Stimulated activated CD8-positive, alpha-beta memory T cell treated with anti-CD3 and anti-CD28 coated beads, Interleukin-7, amount 100 ng/mL, for 24 hours (primary cell): ENCODE measurements around the gene OGFOD3.
A peak's percentile ranks its signal among the peaks of the same experiment; 100 is the strongest.
"Not testable (repeated sequence)": the region's sequence is repeated elsewhere in the genome, so short reads cannot be mapped to it uniquely, and the experiment has no call there.

Experiments
- DNase-seq: peaks from one replicate; pipeline ENCODE4 v3.0.0-alpha.2; 2020; ENCODE audit warnings: low read depth

The OGFOD3 gene

GRCh38 chr17:82433560-82434215 lies 15.3 kb upstream of the OGFOD3 start:
- DNase-seq = no peak

- no peak for DNase-seq
These were observed 13.6 kb upstream of the OGFOD3 start for GRCh38 chr17:82432017-82432416.

GRCh38 chr17:82429824-82430223 lies 11.4 kb upstream of the OGFOD3 start:
- DNase-seq = no peak

- no peak for DNase-seq
These were observed 10.2 kb upstream of the OGFOD3 start for GRCh38 chr17:82428546-82428945.

GRCh38 chr17:82424863-82425159 lies 6.4 kb upstream of the OGFOD3 start:
- DNase-seq = no peak

DNA sequence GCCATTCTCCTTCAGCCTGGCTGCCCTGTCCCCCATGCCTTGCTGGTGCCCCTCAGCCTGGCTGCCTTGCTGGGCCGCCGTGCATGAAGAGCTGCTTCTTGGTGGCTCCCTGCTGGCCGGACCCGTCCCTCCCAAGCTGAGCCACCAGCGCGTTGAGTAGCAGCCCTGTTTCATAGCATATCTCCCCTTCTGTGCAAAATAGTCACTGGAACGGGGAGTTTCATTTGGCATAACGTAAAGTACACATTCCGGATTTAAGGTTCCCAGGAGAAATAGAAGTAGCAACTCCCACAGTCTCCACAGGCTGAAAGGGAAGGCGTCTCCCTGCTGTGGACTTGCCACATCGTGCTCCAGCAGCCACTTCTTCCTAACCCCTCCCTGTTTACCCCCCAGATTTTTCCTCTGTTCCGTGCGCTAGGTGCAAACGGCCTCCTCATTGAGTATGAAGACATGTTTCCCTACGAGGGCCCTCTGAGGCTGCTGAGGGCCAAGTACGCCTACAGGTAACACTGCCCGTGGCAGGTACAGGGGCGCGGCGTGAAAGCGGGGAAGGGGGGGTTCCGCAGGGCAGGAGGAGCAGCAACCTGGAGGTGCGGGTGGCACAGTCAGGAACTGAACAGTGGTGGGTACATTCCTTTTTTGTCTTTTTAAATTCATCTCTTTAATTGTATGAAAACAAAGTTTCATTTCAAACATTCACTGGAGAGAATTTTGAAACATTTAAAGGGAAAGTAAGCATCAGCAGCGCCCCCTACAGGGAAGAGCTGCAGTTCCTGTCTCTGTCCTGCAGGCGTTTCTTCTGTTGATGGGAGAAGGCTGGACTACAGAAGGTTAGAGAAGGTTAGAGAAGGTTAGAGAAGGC lies 5.8 kb upstream of the OGFOD3 start:
- no peak for DNase-seq

GRCh38 chr17:82419540-82419939 lies 1.2 kb upstream of the OGFOD3 start:
- DNase-seq = no peak

GRCh38 chr17:82416771-82417170 lies 1.6 kb downstream of the OGFOD3 start:
- no peak for DNase-seq

- no peak for DNase-seq
These were observed 2.1 kb downstream of the OGFOD3 start for GRCh38 chr17:82416264-82416663.

- DNase-seq = no peak
These were observed 2.6 kb downstream of the OGFOD3 start for GRCh38 chr17:82415786-82416185.

GRCh38 chr17:82415336-82415735 lies 3.0 kb downstream of the OGFOD3 start:
- DNase-seq = no peak

DNA sequence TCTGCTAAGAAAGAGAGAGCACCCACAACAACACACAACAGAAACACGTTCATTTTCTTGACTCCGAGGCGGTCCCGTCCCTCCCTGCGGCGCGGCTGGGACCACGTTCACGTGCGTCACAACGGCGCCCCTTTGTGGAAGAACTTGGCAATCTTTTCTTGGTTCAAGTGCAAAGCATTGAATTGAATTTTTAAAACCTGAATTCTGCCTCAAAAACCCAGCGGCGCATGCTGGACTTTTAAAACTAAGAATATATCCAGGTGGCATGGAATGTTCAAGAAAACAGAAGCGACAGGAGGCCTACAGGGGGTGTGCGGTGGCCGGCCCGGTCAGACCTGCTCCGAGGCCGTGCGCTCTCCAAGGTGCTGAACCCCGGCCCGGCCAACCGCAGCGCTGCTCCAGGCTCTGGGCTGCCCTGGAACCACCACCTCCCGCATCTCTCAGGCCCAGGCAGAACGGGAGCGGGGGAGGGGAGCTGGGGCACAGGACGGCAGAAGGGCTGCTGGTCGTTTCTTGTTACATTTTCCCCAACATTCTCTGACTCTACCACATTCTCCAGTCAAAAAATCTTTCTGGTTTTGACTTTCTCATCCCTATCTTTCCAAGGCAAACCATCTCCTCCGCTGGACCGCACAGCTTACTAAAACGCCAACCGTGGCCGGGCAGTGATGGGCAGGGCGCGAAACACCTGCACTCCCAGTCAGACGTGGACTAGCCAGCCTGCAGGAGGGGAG lies 3.7 kb downstream of the OGFOD3 start:
- peak; percentile 43 for DNase-seq

DNA sequence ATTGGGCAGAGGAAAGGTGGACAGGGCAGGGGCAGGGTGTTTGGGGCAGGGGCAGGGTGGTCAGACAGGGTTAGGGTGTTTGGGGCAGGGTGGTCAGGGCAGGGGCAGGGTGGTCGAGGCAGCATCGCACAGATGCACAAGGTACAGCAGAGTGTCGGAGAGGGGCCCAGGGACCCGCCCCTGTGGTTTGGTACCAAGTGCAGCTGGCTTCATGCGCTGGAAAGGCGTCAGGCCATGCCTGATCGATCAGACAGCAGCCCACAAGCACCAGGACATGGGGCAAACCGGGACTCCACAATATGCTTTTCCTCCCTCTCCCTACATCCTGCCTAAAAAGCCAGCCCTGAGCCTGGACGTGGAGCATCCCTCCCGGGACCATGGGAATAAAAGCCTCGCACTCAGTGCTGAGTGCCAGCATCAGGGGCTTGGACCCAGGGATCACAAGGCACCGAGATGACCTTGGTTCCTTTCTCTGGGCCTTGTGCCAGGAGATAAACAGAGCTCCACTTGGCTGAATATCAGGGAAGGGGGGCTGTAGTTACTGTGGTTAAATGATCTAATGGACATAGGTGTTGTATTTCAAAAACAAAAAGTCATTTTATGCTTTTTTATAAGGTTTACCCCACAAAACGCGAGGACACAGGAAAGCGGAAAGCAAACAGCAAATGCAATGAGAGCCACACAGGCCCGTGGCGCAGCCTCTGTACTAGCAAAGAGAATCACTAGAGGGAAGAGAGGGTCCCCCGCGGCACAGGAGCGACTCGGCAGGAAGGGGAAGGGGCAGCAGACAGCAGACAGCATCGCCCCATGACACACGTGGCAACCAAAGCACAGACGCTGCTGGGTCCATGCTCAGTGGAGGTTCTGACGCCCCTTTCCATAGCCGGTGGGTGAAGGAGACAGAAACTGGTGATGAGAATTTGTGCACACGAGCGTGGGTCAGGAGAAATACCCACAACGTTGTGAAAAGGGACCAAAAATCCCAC lies 5.6 kb downstream of the OGFOD3 start:
- DNase-seq = no peak

DNA sequence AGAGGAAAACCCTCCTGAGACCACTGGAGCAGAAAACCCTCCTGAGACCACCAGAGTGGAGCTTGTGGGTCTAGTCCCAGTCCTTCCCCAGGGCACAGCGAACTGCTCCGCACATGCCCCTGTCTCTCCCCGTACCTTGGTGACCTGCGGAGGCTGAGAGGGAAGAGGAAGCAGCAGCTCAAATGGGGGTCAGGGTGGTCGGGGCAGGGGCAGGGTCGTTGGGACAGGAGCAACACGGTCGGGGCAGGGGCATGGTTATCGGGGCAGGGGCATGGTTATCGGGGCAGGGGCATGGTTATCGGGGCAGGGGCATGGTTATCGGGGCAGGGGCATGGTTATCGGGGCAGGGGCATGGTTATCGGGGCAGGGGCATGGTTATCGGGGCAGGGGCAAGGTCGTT lies 6.3 kb downstream of the OGFOD3 start:
- not testable (repeated sequence) for DNase-seq

DNA sequence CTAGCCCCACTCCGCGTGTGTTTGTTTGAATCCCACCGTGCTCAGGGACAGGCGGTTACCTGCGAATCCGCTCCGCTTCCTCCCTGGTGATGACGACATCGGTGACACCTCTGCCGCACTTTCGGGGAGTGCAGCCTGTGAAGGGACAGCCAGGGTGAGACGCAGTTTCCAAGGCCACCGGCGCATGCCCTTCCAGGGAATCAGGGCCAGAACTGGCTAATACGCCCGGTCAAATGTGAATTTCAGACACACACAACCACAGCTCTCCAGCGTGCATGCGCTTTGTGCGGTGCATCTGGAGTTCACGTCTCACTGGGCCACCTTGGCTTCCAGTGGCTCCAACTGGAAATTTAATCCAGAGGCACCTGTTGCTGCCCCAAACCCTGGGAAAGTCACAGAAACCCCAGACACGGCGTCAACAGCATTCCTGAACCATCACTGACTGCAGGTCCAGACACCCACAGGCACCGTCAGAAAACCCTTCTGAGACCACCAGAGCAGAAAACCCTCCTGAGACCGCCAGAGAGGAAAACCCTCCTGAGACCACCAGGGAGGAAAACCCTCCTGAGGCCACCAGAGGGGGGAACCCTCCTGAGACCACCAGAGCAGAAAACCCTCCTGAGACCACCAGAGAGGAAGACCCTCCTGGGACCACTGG lies 6.9 kb downstream of the OGFOD3 start:
- no peak for DNase-seq

GRCh38 chr17:82410014-82410716 lies 8.2 kb downstream of the OGFOD3 start:
- no peak for DNase-seq

- DNase-seq = no peak
These were observed 9.5 kb downstream of the OGFOD3 start for GRCh38 chr17:82408938-82409318.

- DNase-seq = no peak
These were observed 10.0 kb downstream of the OGFOD3 start for GRCh38 chr17:82408288-82408937.

DNA sequence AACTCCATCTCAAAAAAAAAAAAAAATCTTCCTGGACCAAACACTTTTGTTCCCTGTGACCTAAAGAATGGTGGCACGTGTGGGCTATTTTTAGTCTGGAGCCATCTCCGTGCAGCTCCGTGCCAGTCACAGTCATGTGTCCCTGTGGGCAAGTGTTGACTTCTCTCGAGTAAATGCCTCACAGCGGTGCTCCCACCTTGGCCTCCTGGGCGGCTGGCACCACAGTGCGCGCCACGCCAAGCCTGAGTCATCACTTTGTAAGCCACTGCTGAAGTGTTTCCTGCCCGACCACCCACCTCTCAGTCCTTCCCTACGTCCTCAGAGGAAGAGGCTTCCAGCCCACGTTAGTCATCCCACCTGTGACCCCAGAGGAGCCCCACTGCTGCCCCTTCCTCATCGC lies 11.1 kb downstream of the OGFOD3 start:
- no peak for DNase-seq

DNA sequence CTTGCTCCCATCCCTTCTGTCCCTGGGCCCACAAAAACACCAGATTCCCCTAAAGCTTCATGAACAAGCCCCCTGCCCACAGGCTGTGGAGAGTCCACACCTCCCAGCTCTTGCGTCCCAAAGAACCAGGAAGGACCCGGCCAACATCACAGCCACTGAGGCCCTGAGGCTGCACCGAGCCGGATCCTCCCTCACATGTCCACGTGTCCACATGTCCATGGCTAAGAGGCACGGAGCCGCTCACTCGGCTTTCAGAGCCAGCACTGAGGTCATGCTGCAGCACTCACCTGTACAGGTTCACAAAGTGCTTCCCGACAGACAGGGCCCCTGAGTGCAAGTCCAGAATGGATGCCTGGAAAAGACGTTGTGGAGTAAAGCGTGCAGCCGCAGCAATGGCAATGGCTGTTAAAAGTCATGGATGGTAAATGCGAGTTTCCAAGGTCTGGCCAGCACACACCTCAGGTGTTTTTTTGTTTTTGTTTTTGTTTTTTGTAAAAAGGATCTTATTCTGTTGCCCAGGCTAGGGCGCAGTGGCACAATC lies 12.2 kb downstream of the OGFOD3 start:
- DNase-seq = no peak
